NB4 (cell line): Measurements from ENCODE around the gene NDUFB6.

Experiments used
- CTCF ChIP-seq: IDR thresholded peaks from one replicate; pipeline ENCODE4 v1.5.1; 2012; ENCODE audit warnings: low read depth, low read length
- MAX ChIP-seq: IDR thresholded peaks from 2 replicates; pipeline ENCODE4 v1.6.1; 2011; ENCODE audit warnings: low read depth, low read length
- POLR2A ChIP-seq: IDR thresholded peaks from 2 replicates; pipeline ENCODE4 v1.6.1; 2011; ENCODE audit warnings: mild to moderate bottlenecking; ENCODE audit not compliant: insufficient read length; ENCODE audit errors: extremely low read depth

- no peak for TF ChIP-seq CTCF
- no peak for TF ChIP-seq POLR2A
- no peak for TF ChIP-seq MAX
Measured at GRCh38 chr9:32573821-32574220, 862 bp upstream of the NDUFB6 start.
